HG02759 (cell line): Measurements from ENCODE around the gene SPAG16.
"Not testable (repeated sequence)": the region's sequence is repeated elsewhere in the genome, so short reads cannot be mapped to it uniquely, and the experiment has no call there.

ENCODE experiments used
- ATAC-seq: cut with Tn5 transposase; IDR thresholded peaks from one replicate; pipeline ENCODE4 v1.9.1; 2021; ENCODE audit warnings: mild to moderate bottlenecking, moderate library complexity; ENCODE audit not compliant: unreplicated experiment

SPAG16 gene

GRCh38 chr2:213688133-213688532, 403.9 kb downstream of the SPAG16 start:
- no peak for ATAC-seq

- ATAC-seq, result not testable (repeated sequence)
These were observed 404.6 kb downstream of the SPAG16 start for GRCh38 chr2:213688825-213689224.

- no peak for ATAC-seq
These were observed 405.3 kb downstream of the SPAG16 start for GRCh38 chr2:213689585-213689984.

- ATAC-seq, result no peak
These were observed 407.1 kb downstream of the SPAG16 start for GRCh38 chr2:213691351-213691750.

GRCh38 chr2:213696442-213696841, 412.2 kb downstream of the SPAG16 start:
- no peak for ATAC-seq

- not testable (repeated sequence) for ATAC-seq
These were observed 417.1 kb downstream of the SPAG16 start for GRCh38 chr2:213701365-213701764.

- no peak for ATAC-seq
These were observed 419.3 kb downstream of the SPAG16 start for GRCh38 chr2:213703406-213704098.

GRCh38 chr2:213710164-213710563, 425.9 kb downstream of the SPAG16 start:
- ATAC-seq, result no peak

- not testable (repeated sequence) for ATAC-seq
These were observed 434.1 kb downstream of the SPAG16 start for GRCh38 chr2:213718411-213718810.

- ATAC-seq, result no peak
These were observed 438.3 kb downstream of the SPAG16 start for GRCh38 chr2:213722565-213722964.

GRCh38 chr2:213723041-213723560, 438.8 kb downstream of the SPAG16 start:
- ATAC-seq, result no peak

- ATAC-seq, result no peak
These were observed 439.4 kb downstream of the SPAG16 start for GRCh38 chr2:213723707-213724106.

GRCh38 chr2:213726101-213726500, 441.8 kb downstream of the SPAG16 start:
- no peak for ATAC-seq

- peak; percentile 97 for ATAC-seq
These were observed 449.6 kb downstream of the SPAG16 start for GRCh38 chr2:213733893-213734292.

- peak; percentile 91 for ATAC-seq
These were observed 456.2 kb downstream of the SPAG16 start for GRCh38 chr2:213740453-213740852.

GRCh38 chr2:213751446-213751845, 467.2 kb downstream of the SPAG16 start:
- peak; percentile 91 for ATAC-seq

- no peak for ATAC-seq
These were observed 468.3 kb downstream of the SPAG16 start for GRCh38 chr2:213752575-213752974.

- ATAC-seq, result no peak
These were observed 473.3 kb downstream of the SPAG16 start for GRCh38 chr2:213757525-213757924.

GRCh38 chr2:213763354-213763753, 479.1 kb downstream of the SPAG16 start:
- ATAC-seq, result no peak

- no peak for ATAC-seq
These were observed 479.7 kb downstream of the SPAG16 start for GRCh38 chr2:213763963-213764362.

GRCh38 chr2:213764849-213765248, 480.6 kb downstream of the SPAG16 start:
- ATAC-seq, result no peak

- ATAC-seq, result peak; percentile 23
These were observed 481.8 kb downstream of the SPAG16 start for GRCh38 chr2:213766062-213766461.

GRCh38 chr2:213766465-213766901, 482.2 kb downstream of the SPAG16 start:
- peak; percentile 97 for ATAC-seq
